HG03558 (cell line): ENCODE data around the gene SLC22A5.
"Not testable (repeated sequence)": the region's sequence is repeated elsewhere in the genome, so short reads cannot be mapped to it uniquely, and the experiment has no call there.

Experiments
- ATAC-seq: cut with Tn5 transposase; IDR thresholded peaks from one replicate; pipeline ENCODE4 v1.9.1; 2021; ENCODE audit warnings: moderate number of reproducible peaks; ENCODE audit not compliant: unreplicated experiment; ENCODE audit errors: extremely low read depth

The SLC22A5 gene

DNA sequence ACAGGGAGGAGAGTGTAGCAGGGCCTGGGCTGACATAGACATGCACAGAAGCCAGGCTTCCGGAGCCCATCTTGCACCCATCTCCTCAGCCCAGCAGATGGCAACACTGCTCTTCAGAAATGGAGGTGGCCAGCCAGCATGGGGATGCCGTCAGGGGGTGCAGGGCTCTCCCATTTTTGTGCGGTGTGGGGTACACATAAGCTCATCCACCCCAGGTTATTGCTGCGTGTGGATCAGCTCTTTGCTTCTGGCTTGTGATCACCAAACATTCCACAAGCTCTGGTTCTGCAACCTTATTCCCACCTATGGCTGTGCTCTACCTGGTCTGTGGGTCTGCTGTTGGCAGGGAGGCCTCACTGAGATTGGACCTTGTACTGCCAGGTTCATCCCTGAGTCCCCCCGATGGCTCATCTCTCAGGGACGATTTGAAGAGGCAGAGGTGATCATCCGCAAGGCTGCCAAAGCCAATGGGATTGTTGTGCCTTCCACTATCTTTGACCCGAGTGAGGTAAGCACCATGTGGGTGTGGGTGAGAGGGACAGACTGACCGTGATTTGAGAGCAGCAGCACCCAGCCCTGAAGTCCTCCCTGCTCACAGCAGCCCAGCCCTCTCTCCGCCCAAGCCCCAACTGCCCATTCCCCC lies 17.3 kb downstream of the SLC22A5 start:
- peak; percentile 79 for ATAC-seq

DNA sequence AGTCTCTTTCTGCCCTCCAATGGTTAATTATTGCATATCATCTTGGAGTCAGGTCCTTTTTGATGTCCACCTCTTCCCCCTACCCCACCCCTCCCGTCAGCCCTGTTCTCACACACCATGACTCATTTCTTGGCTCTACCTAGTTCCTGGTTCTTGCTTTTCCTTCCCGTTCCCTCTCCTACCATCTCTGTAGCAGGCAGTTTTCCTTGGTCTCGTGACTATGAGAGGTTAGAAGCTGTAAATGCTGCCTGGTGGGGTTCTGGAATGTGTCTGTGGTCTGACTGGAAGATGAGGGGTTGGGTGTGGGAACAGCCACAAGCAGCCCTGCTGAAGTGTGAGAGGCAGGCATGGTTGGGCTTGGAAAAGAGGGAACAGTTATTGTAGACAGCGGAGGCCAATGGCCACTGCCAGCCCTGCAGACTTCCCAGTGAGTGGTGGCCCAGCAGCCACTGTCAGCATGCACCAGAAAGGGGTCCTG lies 18.2 kb downstream of the SLC22A5 start:
- no peak for ATAC-seq

DNA sequence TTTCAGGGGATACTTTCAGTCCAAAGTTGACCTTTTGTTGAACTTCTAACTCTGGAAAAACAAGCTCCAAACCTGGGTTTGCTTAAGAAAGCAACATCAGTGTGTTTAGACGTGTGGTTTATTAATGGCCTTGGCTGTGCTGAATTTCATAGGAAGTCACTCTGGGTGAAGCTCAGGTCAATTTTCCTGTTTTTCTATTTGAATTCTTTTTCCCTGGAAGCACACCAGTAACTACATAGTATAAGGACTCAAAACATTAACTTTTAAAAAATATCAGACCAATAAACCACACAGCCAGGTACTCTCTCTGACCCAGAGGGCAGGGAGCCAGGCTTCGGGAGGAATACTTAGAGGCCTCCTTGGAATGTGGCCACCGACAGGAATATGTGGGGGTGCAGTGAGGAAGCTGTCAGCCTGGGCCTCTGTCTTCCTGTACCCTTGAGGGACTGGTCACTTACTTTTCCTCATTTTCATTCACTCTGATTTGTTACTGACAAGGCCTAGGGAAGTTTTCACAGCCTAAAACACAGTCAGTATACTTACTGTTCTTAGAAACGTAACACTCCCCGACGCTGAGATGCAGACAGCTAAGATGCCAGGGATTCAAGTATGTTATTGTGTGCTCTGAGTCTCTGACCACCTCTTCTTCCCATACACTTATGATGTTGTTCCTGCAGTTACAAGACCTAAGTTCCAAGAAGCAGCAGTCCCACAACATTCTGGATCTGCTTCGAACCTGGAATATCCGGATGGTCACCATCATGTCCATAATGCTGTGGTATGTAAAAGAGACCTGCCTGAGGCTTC lies 18.9 kb downstream of the SLC22A5 start:
- no peak for ATAC-seq

DNA sequence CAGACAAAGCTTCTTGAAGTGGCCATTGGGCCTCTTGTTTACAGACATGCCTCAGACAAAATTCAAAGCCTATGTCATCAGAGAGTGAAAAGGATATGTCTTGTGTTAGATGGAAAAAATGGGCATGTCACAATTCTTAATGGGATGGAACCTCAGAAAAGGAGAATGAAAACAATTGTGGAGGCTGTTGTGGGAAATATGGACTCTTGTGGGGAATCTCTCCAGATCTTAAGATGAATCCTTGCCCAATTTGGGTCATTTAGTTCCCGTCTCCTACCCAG lies 19.5 kb downstream of the SLC22A5 start:
- no peak for ATAC-seq

DNA sequence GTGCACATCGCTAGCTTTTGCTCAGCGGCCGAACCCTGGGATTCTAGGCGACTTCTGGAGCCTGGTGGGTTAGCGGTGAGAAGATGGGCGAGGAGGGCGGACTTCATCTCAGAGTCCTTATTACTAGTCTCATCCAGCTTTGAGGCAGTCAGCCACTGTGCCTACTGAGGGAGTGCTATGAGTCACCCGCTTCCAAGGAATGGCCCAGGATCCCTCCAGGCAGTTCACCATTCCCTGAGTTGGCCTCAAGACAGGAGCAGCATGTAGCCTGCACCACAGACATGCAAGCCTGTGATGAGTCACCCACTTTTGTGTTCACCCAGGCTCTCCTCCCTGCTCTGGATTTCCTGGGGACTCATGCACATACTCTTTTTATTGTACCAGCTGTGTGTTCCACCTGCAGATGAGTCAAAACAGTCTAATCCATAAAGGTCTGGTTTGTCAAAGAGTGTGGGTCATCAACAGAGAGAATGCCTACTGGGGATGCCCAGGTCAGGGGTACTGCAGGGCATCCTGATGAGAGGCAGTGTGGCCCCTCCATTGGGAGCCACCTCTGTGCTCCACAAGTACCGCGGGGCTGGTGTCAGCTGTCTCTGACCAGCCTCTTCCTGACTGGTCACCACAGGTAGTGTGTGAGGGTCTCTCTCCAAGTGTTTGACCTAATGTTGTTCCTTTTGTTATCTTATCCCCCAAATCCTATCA lies 20.2 kb downstream of the SLC22A5 start:
- no peak for ATAC-seq

DNA sequence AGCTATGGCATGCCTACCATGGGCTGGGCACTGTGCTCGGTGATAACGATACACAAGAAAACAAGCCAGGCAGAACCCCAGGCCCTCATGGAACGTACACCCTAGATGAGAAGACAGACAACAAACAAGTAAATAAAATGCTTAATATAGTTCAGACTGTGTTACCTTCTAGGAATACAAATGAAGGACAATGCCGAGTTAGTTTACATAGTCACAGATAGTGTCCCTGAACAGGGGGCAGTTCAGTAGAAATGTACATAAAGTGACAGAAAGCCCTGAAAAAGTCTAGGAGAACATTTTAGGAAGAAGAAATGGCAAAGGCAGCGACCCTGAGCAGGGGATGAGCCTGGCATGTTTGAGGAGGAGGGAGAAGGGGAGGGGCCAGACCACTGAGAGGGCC lies 21.7 kb downstream of the SLC22A5 start:
- ATAC-seq: no peak

DNA sequence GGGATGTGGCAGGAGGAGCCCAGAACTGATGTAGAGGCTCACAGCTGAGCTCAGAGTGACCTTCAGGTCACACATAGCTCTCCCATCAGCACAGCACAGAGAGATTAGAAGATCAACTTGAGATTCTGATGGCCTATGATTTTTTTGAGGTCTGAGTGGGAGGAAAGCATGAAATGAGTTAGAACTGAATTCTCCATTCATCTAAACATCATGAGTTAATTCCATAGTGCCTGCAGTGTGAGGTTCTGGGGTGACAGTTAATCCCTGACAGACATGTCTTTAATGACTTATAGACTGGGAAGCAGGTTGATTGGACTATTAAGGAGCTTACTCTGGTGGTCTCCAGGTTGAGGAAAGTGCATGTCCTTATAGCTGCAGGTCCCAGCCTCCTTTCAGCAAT lies 22.4 kb downstream of the SLC22A5 start:
- no peak for ATAC-seq

DNA sequence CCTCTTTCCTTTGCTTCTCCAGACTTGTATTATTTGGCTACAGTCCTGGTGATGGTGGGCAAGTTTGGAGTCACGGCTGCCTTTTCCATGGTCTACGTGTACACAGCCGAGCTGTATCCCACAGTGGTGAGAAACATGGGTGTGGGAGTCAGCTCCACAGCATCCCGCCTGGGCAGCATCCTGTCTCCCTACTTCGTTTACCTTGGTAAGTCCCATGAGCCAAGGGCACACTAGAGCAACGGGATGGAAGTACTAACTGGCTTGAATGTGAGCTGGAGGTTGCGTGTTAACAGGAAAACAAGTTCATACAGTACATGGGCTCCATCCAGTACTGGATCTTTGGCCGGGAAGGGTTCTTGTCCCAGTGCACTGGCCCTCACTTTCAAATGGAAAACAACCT lies 22.9 kb downstream of the SLC22A5 start:
- ATAC-seq: no peak

DNA sequence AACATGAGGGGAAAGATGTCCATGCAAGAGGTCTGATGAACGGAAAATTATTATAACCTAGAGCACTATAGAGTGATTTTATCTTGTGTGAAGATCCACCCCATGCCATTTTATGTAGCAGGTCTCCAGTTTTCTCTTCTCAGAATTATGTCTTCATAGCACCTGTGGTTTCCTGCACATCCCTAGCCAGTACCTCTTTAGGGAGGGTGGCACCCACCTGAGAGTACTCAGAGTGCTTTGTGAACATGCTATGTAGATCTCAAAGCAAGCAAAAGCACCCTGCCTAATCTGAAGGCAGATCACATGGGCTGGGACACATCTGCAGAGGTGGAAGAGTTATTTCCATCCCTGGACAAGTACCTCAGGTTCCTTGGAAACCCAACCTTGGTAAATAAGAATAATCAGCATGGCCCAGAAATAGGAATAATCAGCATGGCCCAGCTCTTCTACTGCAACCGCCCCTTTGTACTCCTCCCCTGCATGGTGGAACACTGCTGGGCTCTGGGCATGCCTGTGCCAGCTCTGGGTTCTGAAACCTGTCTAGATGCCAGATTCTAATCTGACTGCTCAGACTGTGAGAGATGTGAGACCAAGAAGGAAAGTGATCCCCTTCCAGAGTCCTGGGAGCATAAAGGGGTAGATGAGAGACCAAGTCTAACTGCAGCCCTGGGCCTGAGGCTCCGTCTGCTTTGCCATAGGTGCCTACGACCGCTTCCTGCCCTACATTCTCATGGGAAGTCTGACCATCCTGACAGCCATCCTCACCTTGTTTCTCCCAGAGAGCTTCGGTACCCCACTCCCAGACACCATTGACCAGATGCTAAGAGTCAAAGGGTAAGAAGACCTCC lies 23.7 kb downstream of the SLC22A5 start:
- ATAC-seq: no peak

DNA sequence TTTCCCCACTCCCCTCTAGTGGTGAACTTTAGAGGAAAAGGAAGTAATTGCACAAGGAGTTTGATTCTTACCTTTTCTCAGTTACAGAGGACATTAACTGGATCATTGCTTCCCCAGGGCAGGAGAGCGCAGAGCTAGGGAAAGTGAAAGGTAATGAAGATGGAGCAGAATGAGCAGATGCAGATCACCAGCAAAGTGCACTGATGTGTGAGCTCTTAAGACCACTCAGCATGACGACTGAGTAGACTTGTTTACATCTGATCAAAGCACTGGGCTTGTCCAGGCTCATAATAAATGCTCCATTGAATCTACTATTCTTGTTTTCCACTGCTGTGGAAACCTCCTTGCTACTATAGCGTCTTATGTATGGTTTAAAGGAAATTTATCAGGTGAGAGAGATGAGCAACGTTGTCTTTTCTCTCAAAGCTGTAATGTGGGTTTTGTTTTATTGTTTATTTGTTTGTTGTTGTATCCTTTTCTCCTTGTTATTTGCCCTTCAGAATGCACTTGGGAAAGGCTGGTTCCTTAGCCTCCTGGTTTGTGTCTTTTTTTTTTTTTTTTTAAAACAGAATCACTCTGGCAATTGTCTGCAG lies 25.3 kb downstream of the SLC22A5 start:
- ATAC-seq: no peak

DNA sequence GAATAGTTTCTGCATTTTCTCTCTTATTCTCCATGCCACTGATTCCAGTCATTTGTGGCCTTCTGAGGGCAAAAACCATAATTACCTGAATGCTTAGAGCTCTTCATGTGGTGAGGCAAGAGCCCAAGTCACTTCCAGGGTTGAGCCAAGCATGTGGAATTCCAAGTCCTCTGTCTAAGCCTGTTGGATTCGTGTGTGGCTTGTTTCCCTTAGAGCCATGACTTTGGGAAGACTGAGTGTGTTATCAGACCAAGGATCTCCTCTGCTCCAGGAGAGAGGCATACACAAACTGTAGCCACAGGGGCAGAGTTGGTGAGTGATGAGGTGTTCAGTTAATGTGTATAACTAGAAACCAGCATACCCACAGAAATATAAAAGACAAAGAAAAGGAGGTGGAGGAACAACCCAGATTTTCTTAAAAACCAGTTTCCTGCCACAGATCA lies 27.1 kb downstream of the SLC22A5 start:
- ATAC-seq: no peak

DNA sequence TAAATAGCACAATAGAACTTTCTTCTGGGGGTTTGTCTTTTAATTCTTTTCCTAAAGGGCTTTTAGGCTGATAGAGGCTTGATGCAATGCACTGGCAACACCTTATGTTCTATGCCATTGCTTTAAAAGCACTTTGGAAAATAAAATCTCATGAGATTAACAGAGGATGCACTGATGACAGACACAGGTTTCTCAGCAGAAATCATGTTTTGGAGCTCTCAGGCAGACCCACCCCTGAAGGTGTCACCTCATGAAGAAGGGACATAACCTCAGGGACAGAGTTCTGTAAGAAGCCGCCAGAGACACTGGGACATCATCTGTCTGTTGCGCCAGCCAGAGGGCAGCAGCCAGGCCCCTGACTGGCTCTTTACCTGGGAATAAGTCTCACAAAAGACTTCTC lies 27.7 kb downstream of the SLC22A5 start:
- ATAC-seq: no peak

DNA sequence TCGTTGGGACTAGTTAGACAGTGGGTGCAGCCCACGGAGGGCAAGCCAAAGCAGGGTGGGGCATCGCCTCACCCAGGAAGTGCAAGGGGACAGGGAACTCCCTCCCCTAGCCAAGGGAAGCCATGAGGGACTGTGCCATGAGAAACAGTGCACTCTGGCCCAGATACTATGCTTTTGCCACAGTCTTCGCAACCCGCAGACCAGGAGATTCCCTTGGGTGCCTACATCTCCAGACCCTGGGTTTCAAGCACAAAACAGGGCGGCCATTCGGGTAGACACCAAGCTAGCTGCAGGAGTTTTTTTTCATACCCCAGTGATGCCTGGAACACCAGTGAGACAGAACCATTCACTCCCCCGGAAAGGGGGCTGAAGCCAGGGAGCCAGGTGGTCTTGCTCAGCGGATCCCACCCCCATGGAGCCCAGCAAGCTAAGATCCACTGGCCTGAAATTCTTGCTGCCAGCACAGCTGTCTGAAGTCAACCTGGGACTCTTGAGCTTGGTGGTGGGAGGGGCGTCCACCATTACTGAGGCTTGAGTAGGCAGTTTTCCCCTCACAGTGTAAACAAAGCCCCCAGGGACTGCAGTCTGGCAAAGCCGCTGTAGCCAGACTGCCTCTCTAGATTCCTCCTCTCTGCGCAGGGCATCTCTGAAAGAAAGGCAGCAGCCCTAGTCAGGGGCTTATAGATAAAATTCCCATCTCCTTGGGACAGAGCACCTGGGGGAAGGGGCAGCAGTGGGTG lies 28.6 kb downstream of the SLC22A5 start:
- ATAC-seq: not testable (repeated sequence)

DNA sequence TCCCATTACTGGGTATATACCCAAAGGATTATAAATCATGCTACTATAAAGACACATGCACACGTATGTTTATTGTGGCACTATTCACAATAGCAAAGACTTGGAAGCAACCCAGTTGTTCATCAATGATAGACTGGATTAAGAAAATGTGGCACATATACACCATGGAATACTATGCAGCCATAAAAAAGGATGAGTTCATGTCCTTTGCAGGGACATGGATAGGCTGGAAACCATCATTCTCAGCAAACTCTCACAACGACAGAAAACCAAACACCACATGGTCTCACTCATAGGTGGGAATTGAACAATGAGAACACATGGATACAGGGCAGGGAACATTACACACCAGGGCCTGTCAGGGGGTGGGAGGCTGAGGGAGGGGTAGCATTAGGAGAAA lies 34.5 kb downstream of the SLC22A5 start:
- ATAC-seq: not testable (repeated sequence)

DNA sequence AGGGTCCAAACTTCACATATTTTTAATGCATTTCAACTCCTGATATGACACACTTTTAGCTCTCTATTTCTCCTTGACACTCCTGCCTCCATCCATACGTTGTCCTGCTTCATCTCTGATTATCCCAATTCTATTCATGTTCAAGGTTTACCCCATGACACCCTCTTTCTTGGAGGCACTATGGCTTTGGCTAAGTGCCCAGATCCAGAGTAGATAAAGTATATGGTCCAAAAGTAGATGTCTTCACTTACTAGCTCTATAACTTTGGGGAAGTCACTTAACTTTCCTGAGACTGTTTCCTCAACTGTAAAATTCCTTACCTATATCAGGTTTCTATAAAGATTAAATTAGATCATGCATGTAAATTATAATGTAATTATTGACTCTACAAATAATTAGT lies 36.1 kb downstream of the SLC22A5 start:
- ATAC-seq: no peak

DNA sequence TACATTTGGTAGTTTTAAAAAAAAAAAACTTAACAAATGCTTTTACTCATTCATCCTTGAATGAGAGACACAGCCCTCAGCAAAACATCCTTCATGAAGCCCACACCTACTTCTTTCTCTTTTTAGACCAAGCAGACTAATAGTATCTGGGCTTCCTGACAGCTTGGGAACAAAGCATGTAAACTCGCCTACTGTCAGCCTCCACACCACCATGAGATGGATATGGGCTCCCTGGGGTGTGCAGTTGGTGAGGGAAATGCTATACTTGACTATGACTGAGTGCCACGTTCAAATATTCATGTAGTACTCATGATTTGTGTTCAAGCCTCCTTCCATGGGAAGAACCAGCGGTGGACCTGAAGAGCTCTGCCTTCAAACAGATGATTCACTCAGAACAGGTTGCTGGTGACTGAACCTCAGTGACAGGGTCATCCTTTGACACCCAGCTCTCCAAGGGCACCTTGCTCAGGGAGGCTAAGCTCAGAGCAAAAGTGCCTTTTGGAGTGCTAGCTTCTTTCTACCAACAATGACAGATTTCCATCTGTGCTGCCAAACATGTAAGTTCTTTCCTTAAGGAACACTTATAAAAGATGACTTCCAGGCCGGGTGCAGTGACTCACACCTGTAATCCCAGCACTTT lies 36.8 kb downstream of the SLC22A5 start:
- ATAC-seq: no peak

DNA sequence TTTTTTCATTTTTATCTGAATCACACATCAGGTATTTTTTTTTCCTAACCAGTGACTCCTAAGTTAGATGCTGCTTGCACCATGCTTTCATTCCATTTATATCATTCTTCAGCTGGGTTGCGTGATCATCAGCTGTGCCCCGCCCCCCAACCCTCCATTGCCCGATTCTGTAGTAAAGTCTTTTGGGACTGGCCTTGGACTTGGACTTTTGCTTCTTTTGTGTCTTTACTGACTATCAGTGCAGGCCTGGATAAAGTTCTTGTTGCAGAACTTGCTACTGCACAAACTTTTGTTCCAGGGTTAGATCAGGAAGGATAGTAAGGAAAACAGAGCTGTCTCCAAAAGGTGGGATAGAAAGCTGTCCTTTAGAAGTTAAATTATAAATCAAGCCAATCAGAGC lies 38.5 kb downstream of the SLC22A5 start:
- ATAC-seq: no peak

DNA sequence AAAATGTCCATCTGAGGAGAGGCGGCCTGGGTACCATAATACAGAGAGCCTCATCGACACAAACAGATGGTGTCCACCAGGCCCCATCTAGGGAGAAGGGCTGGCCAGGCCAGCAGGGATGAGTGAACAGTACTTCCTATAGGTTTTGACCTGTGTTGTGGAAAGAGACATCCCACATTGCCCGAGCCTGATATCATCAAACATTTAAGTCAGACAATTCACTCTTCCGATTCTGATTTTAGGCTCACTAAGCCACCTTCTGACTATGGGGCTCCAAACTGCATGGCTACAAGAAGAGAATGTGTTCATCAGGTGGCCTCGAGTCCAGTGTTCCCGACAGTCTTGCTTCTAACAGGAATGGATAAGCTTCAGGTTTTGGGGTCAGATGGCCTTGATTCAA lies 38.9 kb downstream of the SLC22A5 start:
- ATAC-seq: no peak

DNA sequence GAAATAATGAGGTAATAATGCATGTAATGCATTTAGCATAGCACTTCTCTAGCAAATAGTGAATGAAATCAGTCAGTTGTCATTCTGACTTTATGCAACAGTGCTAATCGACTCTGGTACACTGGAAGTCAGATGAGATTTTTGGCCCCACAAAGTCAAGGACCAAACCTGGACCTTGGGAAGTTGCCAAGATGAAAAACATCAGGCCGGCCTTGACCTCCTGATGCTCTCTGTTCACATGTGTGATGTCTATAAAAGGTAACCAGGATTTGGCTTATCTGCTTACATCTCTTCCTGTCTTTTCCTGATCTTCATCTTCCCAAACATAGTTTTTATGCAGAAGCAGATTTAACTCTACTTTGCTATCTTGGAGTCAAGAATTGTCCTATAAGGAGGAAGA lies 39.5 kb downstream of the SLC22A5 start:
- no peak for ATAC-seq
